HG03565 (cell line): ENCODE data around the gene TRIM15.
"Not testable (repeated sequence)": the region's sequence is repeated elsewhere in the genome, so short reads cannot be mapped to it uniquely, and the experiment has no call there.

Source experiments
- ATAC-seq: cut with Tn5 transposase; IDR thresholded peaks from one replicate; pipeline ENCODE4 v1.9.1; 2021; ENCODE audit warnings: mild to moderate bottlenecking, moderate library complexity; ENCODE audit not compliant: unreplicated experiment

Gene TRIM15

DNA sequence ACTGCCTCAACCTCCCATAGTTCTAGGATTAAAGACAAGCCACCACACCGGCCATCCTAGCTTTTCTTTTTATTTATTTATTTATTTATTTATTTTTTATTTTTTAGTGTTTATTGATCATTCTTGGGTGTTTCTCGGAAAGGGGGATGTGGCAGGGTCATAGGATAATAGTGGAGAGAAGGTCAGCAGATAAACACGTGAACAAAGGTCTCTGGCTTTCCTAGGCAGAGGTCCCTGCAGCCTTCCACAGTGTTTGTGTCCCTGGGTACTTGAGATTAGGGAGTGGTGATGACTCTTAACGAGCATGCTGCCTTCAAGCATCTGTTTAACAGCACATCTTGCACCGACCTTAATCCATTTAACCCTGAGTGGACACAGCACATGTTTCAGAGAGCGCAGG lies 58.0 kb downstream of the TRIM15 start:
- ATAC-seq = not testable (repeated sequence)

DNA sequence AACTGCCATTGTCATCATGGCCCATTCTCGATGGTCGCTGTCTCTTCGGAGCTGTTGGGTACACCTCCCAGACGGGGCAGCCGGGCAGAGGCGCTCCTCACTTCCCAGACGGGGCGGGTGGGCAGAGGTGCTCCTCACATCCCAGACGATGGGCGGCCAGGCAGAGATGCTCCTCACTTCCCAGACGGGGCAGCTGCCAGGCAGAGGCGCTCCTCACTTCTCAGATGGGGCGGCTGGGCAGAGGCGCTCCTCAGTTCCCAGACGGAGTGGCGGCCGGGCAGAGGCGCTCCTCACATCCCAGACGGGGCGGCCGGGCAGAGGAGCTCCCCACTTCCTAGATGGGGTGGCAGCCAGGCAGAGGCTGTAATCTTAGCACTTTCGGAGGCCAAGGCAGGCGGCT lies 58.6 kb downstream of the TRIM15 start:
- ATAC-seq = not testable (repeated sequence)
